DND-41 (cell line): ENCODE measurements around the gene NPAS2.

ENCODE experiments used
- CTCF ChIP-seq: IDR thresholded peaks from 2 replicates; pipeline ENCODE4 v1.5.1; 2012; ENCODE audit warnings: borderline replicate concordance, low read length, moderate library complexity, mild to moderate bottlenecking; ENCODE audit not compliant: poor library complexity, severe bottlenecking; ENCODE audit errors: extremely low read depth
- EZH2 ChIP-seq: IDR thresholded peaks from 3 replicates; pipeline ENCODE4 v1.6.1; 2012; ENCODE audit warnings: borderline replicate concordance, low read depth, mild to moderate bottlenecking, moderate library complexity, low read length, inconsistent platforms; ENCODE audit not compliant: severe bottlenecking

GRCh38 chr2:100796499-100797100, 23.3 kb upstream of the NPAS2 start:
- TF ChIP-seq CTCF: no peak
- no peak for TF ChIP-seq EZH2
